GM12875 (cell line): ENCODE measurements around the gene SF3B1.
"Not testable (repeated sequence)": the region's sequence is repeated elsewhere in the genome, so short reads cannot be mapped to it uniquely, and the experiment has no call there.

Source experiments
- H3K4me3 ChIP-seq: one replicate; pipeline ENCODE4 v1.5.1; 2011; ENCODE audit warnings: low read depth, low read length, control low read depth
- TF ChIP-seq, protein P1 (sequence below): IDR thresholded peaks from 2 replicates; pipeline ENCODE4 v1.5.1; 2011; ENCODE audit warnings: low read depth, mild to moderate bottlenecking, control low read depth, inconsistent platforms, low read length, moderate library complexity, borderline replicate concordance; ENCODE audit not compliant: insufficient read depth

Gene SF3B1

GRCh38 chr2:197387179-197387578 is 47.6 kb downstream of the SF3B1 start:
- no peak overlapping the region for H3K4me3 ChIP-seq
- TF ChIP-seq, protein P1, sequence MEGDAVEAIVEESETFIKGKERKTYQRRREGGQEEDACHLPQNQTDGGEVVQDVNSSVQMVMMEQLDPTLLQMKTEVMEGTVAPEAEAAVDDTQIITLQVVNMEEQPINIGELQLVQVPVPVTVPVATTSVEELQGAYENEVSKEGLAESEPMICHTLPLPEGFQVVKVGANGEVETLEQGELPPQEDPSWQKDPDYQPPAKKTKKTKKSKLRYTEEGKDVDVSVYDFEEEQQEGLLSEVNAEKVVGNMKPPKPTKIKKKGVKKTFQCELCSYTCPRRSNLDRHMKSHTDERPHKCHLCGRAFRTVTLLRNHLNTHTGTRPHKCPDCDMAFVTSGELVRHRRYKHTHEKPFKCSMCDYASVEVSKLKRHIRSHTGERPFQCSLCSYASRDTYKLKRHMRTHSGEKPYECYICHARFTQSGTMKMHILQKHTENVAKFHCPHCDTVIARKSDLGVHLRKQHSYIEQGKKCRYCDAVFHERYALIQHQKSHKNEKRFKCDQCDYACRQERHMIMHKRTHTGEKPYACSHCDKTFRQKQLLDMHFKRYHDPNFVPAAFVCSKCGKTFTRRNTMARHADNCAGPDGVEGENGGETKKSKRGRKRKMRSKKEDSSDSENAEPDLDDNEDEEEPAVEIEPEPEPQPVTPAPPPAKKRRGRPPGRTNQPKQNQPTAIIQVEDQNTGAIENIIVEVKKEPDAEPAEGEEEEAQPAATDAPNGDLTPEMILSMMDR, result no peak

GRCh38 chr2:197386242-197386641 is 48.6 kb downstream of the SF3B1 start:
- H3K4me3 ChIP-seq, result no peak overlapping the region
- TF ChIP-seq, protein P1, result no peak

DNA sequence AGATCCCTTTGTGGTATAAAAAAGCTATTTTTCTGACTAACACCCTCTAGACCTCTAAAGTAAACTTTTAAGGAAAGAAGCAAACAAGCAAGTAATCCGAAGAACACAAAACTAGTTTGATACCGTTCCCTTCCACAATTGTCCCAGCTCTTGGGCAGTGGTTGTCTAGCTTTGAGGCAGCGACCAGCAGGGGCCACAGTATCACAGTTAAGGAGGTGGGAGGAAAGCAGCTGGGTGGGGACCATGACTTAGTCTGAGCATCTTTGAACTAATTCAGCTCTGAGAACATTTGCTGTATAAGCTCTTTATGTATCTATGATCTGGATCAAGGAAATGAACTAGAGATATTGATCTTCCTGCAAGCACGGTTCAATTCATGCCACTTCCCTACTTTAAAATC is 51.0 kb downstream of the SF3B1 start:
- TF ChIP-seq, protein P1, result no peak
- H3K4me3 ChIP-seq, result no peak overlapping the region

GRCh38 chr2:197381641-197382040 is 53.2 kb downstream of the SF3B1 start:
- H3K4me3 ChIP-seq, result no peak overlapping the region
- TF ChIP-seq, protein P1, result no peak

GRCh38 chr2:197379918-197380309 is 54.9 kb downstream of the SF3B1 start:
- H3K4me3 ChIP-seq, result not testable (repeated sequence)

DNA sequence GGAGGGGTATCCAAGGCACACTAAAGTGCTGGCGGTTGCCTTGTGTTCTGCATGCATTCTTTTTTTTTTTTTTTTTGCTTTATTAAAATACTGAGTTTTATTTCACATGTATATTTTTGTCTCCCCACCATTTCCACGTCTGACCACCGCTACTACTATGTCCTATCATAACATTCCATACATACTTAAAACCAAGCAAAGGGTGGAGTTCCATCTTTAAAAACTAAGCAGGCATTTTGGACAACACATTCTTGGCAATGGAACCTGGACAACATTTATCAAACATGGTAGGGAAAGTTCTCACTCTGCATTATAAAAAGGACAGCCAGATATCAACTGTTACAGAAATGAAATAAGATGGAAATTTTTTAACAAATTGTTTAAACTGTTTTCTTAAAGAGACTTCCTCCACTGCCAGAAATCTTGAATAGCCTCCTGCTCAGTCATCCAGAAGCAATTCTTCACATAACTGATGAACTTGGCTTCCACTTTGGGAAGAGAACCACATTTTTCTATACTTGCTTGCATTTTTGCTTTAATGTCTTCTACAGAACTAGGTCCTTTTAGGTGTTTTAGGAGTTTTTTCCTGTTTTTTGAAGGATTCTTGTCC is 55.4 kb downstream of the SF3B1 start:
- H3K4me3 ChIP-seq, result not testable (repeated sequence)

- no peak overlapping the region for H3K4me3 ChIP-seq
- TF ChIP-seq, protein P1, result peak; percentile 56; the same call in 1 of the 2 replicates
Observed at GRCh38 chr2:197378494-197379307, 56.1 kb downstream of the SF3B1 start.

DNA sequence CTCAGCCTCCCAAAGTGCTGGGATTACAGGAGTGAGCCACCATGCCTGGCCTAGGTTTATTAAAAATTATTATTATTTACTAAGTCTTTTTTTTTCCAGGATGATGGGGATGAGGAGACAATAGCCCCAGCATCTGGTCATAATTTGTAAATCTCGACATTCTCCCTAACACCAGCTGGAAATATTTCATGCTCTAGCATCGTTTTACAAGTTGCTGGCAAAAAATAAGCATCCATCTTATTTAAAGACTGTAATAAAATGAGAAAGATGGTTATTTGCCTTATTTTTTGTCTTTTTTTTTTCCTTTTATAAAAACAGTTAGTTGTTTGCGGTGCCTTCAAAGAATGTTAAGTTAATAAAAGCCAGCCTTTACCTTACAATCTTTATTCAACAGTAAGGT is 56.7 kb downstream of the SF3B1 start:
- no peak overlapping the region for H3K4me3 ChIP-seq
- TF ChIP-seq, protein P1, result no peak
